DND-41 (cell line): ENCODE data around the gene CTBP1.

ENCODE experiments used
- EZH2 ChIP-seq: IDR thresholded peaks from 3 replicates; pipeline ENCODE4 v1.6.1; 2012; ENCODE audit warnings: borderline replicate concordance, low read depth, mild to moderate bottlenecking, moderate library complexity, low read length, inconsistent platforms; ENCODE audit not compliant: severe bottlenecking
- TF ChIP-seq, protein P1 (sequence below): IDR thresholded peaks from 2 replicates; pipeline ENCODE4 v1.5.1; 2012; ENCODE audit warnings: borderline replicate concordance, low read length, moderate library complexity, mild to moderate bottlenecking; ENCODE audit not compliant: poor library complexity, severe bottlenecking; ENCODE audit errors: extremely low read depth

DNA sequence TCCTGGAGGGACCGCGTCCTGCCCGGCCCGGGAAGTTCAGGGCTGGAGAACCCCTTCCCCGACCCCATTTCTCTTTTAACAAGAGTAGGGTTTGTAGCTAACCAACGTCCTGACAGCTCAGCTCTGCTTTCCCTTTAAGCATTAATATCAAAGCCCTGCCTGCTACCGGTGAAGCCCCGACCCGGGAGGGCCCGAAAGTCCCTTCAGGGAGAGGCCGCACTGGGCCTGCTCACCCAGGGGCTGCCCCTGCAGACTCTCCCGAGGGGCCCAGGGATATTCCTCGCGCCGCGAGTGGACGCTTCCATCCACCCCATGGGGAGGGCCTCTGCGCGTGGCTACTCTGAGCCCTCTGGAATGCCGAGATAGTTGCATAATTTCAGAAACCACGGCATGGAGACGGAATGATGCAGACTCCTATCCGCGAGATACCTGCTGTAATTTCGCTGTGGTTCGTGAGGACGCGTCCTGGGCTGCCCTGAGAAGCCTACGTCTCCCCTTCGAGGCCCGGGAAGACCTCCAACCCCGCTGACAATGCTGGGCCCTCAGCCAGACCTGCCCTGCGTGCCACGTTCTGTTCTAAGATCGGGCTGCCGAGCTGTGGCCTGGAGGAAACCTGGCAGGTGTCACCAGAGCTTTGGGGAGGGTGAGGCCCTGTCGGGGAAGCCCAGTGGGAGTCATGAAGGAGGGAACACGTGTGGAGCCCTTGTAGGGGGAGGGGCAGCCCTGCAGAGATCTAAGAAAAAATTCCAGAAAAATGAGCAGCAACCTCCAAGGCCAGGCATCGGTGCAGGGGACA, 999 bp upstream of the CTBP1 start:
- TF ChIP-seq, protein P1, sequence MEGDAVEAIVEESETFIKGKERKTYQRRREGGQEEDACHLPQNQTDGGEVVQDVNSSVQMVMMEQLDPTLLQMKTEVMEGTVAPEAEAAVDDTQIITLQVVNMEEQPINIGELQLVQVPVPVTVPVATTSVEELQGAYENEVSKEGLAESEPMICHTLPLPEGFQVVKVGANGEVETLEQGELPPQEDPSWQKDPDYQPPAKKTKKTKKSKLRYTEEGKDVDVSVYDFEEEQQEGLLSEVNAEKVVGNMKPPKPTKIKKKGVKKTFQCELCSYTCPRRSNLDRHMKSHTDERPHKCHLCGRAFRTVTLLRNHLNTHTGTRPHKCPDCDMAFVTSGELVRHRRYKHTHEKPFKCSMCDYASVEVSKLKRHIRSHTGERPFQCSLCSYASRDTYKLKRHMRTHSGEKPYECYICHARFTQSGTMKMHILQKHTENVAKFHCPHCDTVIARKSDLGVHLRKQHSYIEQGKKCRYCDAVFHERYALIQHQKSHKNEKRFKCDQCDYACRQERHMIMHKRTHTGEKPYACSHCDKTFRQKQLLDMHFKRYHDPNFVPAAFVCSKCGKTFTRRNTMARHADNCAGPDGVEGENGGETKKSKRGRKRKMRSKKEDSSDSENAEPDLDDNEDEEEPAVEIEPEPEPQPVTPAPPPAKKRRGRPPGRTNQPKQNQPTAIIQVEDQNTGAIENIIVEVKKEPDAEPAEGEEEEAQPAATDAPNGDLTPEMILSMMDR = no peak
- TF ChIP-seq EZH2 = no peak
